HepG2 (cell line): ENCODE results near the gene DENND5A. TPM values are rescaled to one million over a fixed set of nuclear protein-coding genes. Genes with fewer than 3 reads are reported as not detected.

ENCODE experiments used
- ATAC-seq: fragments of 200-7000 bp; cut with Tn5 transposase; 3 replicates; pipeline ENCODE4 v1.9.1; 2020; ENCODE audit warnings: mild to moderate bottlenecking, moderate library complexity
- BruUV-seq: library from RNA; stranded (reverse); fragments of 400-500 nt; replicated peaks from 2 replicates; lab custom pipeline; 2021; lab: Mats Ljungman, UMichigan
- CTCF ChIA-PET: fragments of 300-600 bp; formaldehyde crosslinking; extraction: SDS; loops from one replicate; lab custom pipeline; 2021; ENCODE audit warnings: low total read pairs, inconsistent platforms, low intra/inter-chr PET ratio; lab: Yijun Ruan, JAX
- POLR2A ChIA-PET: fragments of 350-600 bp; sonication (Branson Sonifier 250); formaldehyde crosslinking; loops from one replicate; lab custom pipeline; 2020; ENCODE audit warnings: antibody characterized with exemption, inconsistent platforms; lab: Yijun Ruan, JAX
- DNase-seq: peaks from one replicate; pipeline ENCODE4 v3.0.0-alpha.2; 2015; ENCODE audit warnings: low spot score
- FAIRE-seq: peaks from 3 replicates; lab custom pipeline; 2011; peaks lifted over from hg19 to GRCh38; lab: Jason Lieb, UNC
- H2AFZ ChIP-seq: one replicate; pipeline ENCODE4 v1.6.1; 2011; ENCODE audit warnings: low read length, inconsistent platforms
- H3K27ac ChIP-seq: fragments of 300-600 bp; 3 replicates; pipeline ENCODE4 v1.8.0; 2011; ENCODE audit warnings: mixed run types, mild to moderate bottlenecking, mixed read lengths, low read length, inconsistent platforms; ENCODE audit not compliant: insufficient read depth; ENCODE audit errors: extremely low read length
- H3K27me3 ChIP-seq, 2 experiments: fragments of 200-600 bp in 1 of 2; 2 replicates in 1 of 2; 3 replicates in 1 of 2; pipeline versions ENCODE4 v1.6.0 to v1.8.0; 2011; ENCODE audit warnings: low read length in 2 of 2, mild to moderate bottlenecking in 2 of 2, moderate library complexity in 2 of 2, inconsistent platforms in 1 of 2; ENCODE audit not compliant: insufficient read depth in 2 of 2, control insufficient read depth in 1 of 2
- H3K36me3 ChIP-seq, 2 experiments: fragments of 200-600 bp in 1 of 2; replicated peaks in 1 of 2; 2 replicates in 1 of 2; 3 replicates in 1 of 2; pipeline versions ENCODE4 v1.5.1 to v1.8.0; 2011; ENCODE audit warnings: low read length in 2 of 2, inconsistent platforms in 1 of 2; ENCODE audit not compliant: insufficient read depth in 2 of 2, control insufficient read depth in 1 of 2
- H3K4me1 ChIP-seq: 2 replicates; pipeline ENCODE4 v1.5.1; 2012; ENCODE audit warnings: low read length, inconsistent platforms; ENCODE audit not compliant: insufficient read depth
- H3K4me2 ChIP-seq: 2 replicates; pipeline ENCODE4 v1.6.0; 2011; ENCODE audit warnings: low read depth, low read length, inconsistent platforms
- H3K4me3 ChIP-seq, 3 experiments: fragments of 200-600 bp in 1 of 3; sonication (generic), shearing (Covaris generic) in 1 of 3; replicated peaks in 1 of 3; 2 replicates each; pipeline ENCODE4 v1.5.1; 2011 to 2016; ENCODE audit warnings: low read length in 3 of 3, inconsistent platforms in 2 of 3, low read depth in 2 of 3, mild to moderate bottlenecking in 2 of 3, control low read depth in 1 of 3, mixed read lengths in 1 of 3; ENCODE audit not compliant: insufficient read depth in 1 of 3
- H3K79me2 ChIP-seq: one replicate; pipeline ENCODE4 v1.6.1; 2011; ENCODE audit warnings: low read length, inconsistent platforms; ENCODE audit not compliant: insufficient read depth
- H3K9ac ChIP-seq: 2 replicates; pipeline ENCODE4 v1.6.0; 2011; ENCODE audit warnings: mild to moderate bottlenecking, low read depth, low read length, inconsistent platforms; ENCODE audit not compliant: insufficient read depth
- H3K9me3 ChIP-seq: 2 replicates; pipeline ENCODE4 v1.5.1; 2012; ENCODE audit warnings: mild to moderate bottlenecking, low read length
- H4K20me1 ChIP-seq: 2 replicates; pipeline ENCODE4 v1.6.0; 2011; ENCODE audit warnings: inconsistent platforms, mild to moderate bottlenecking, low read length, moderate library complexity; ENCODE audit not compliant: insufficient read depth
- NONO ChIP-seq, 2 experiments: fragments of 450-650 bp in 1 of 2; sonication (generic) in 1 of 2; formaldehyde crosslinking in 1 of 2; IDR thresholded peaks in 1 of 2; conservative IDR thresholded peaks in 1 of 2; 2 replicates each; pipeline versions ENCODE4 v1.6.1 to v1.8.0; 2017 to 2022; ENCODE audit warnings: mild to moderate bottlenecking in 1 of 2, missing genetic modification reagents in 1 of 2, moderate library complexity in 1 of 2
- SNAPC4 ChIP-seq: sonication (generic); formaldehyde crosslinking; IDR thresholded peaks from 2 replicates; pipeline ENCODE4 v1.4.0; 2020; ENCODE audit warnings: mild to moderate bottlenecking, missing genetic modification reagents
- ZNF10 ChIP-seq: sonication (generic); formaldehyde crosslinking; IDR thresholded peaks from 2 replicates; pipeline ENCODE4 v1.4.0; 2020; ENCODE audit warnings: mild to moderate bottlenecking, low read depth, missing genetic modification reagents, borderline replicate concordance
- ZNF34 ChIP-seq: sonication (generic); formaldehyde crosslinking; IDR thresholded peaks from 2 replicates; pipeline ENCODE4 v1.4.0; 2020; ENCODE audit warnings: mild to moderate bottlenecking, missing genetic modification reagents, borderline replicate concordance
- ZNF782 ChIP-seq: sonication (generic); formaldehyde crosslinking; IDR thresholded peaks from 2 replicates; pipeline ENCODE4 v1.4.0; 2020; ENCODE audit warnings: missing genetic modification reagents, mild to moderate bottlenecking, borderline replicate concordance
- WGBS: methylation state at CpG from one replicate; pipeline ENCODE4 v1.1.6; 2017; ENCODE audit warnings: low lambda C conversion rate; 5-methylcytosine and 5-hydroxymethylcytosine counted together
- in situ Hi-C: cut with HindIII; loops from 2 replicates; pipeline ENCODE4 v1.10.0; 2017; ENCODE audit warnings: low pct_unique_long_range_greater_than_20kb; ENCODE audit not compliant: extremely low pct_ligation_motif_present
- intact Hi-C: fragments of 100-400 bp; cut with micrococcal nuclease; formaldehyde crosslinking; loops from one replicate; pipeline ENCODE4 v1.10.0; 2022; ENCODE audit not compliant: unreplicated experiment
- polyA plus RNA-seq, 8 experiments: library from polyadenylated mRNA; depleted of rRNA in 3 of 8; stranded (reverse) in 7 of 8; unstranded in 1 of 8; fragments of >200 nt; fragmentation: Illumina TruSeq in 4 of 8; extraction: Trizol in 4 of 8; gene quantifications; 2 replicates each; pipeline versions ENCODE4 v1.2.1 to v1.2.3, GENCODE V29; 2011 to 2016; ENCODE audit warnings: low read depth in 4 of 8, missing spikeins in 1 of 8, mixed read lengths in 1 of 8; ENCODE audit not compliant: insufficient read depth in 1 of 8
- total RNA-seq, 5 experiments: library from RNA; depleted of rRNA; stranded (reverse); fragments of >200 nt; fragmentation: Illumina TruSeq; extraction: Trizol; gene quantifications; 2 replicates each; pipeline ENCODE4 v1.2.3, GENCODE V29; 2016; ENCODE audit warnings: low read depth in 1 of 5
- TF ChIP-seq, protein P1 (sequence below): IDR thresholded peaks from 2 replicates; pipeline ENCODE4 v1.4.0; 2020; ENCODE audit warnings: mild to moderate bottlenecking, missing genetic modification reagents
- TF ChIP-seq, protein P2 (sequence below): sonication (generic); formaldehyde crosslinking; IDR thresholded peaks from 2 replicates; pipeline ENCODE4 v1.4.0; 2020; ENCODE audit warnings: low read depth, missing genetic modification reagents

Gene DENND5A
- total and polyA plus RNA-seq, 2 of the 13 experiments (the other 11 are each of a cell fraction or from before 2014, with no cell fraction given) = 63.3 to 145 TPM

DNA sequence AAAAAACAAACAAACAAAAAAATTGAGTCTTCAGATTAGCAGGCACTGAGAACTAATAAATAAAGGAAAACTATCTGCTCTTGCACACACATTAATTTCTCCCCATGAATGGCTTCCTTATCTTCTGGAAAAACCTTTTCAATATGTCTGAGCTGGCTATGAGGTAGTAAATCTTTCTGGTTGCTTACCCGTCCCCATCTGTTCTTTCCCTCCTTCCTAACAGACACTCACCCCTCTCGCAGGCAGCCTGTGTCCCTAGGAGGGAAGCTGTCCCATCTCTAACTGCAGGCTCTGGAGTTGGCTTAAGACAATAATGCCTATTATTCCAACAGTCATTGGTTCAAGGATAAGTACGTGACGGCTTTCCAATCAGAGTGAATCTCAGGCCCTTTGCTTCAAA, 165.5 kb downstream of the DENND5A start:
- Histone ChIP-seq H4K20me1 (no peaks in the 10 kb centered on the region), H3K4me2 (no peak overlapping the region), H3K4me1 (peaks cover 17% of the 10 kb centered on the region), H3K9ac (no peak overlapping the region), H3K79me2 (no peaks in the 10 kb centered on the region), H3K27me3 (peaks cover 0 to 11% of the 10 kb centered on the region in 2 experiments; a peak in 2 of 5 replicates), H3K4me3 (no peak overlapping the region), H3K27ac (no peak overlapping the region), H2AFZ (no peak overlapping the region), H3K9me3 (no peaks in the 10 kb centered on the region), H3K36me3 (no peaks in the 10 kb centered on the region)
- no peak for DNase-seq
- WGBS = 55% methylated on average over 4 of the region's 4 CpGs
- in situ Hi-C loops (no loop called here), intact Hi-C loops (loop anchor here (10.0 kb wide), 1 partner anchor 85 kb away; no protein-coding TSS in a partner anchor)
- CTCF ChIA-PET = no interaction called here
- POLR2A ChIA-PET = no interaction called here
- no TSS peak for BruUV-seq
- no peak for FAIRE-seq
- no peak for ATAC-seq
- TF ChIP-seq, protein P1, sequence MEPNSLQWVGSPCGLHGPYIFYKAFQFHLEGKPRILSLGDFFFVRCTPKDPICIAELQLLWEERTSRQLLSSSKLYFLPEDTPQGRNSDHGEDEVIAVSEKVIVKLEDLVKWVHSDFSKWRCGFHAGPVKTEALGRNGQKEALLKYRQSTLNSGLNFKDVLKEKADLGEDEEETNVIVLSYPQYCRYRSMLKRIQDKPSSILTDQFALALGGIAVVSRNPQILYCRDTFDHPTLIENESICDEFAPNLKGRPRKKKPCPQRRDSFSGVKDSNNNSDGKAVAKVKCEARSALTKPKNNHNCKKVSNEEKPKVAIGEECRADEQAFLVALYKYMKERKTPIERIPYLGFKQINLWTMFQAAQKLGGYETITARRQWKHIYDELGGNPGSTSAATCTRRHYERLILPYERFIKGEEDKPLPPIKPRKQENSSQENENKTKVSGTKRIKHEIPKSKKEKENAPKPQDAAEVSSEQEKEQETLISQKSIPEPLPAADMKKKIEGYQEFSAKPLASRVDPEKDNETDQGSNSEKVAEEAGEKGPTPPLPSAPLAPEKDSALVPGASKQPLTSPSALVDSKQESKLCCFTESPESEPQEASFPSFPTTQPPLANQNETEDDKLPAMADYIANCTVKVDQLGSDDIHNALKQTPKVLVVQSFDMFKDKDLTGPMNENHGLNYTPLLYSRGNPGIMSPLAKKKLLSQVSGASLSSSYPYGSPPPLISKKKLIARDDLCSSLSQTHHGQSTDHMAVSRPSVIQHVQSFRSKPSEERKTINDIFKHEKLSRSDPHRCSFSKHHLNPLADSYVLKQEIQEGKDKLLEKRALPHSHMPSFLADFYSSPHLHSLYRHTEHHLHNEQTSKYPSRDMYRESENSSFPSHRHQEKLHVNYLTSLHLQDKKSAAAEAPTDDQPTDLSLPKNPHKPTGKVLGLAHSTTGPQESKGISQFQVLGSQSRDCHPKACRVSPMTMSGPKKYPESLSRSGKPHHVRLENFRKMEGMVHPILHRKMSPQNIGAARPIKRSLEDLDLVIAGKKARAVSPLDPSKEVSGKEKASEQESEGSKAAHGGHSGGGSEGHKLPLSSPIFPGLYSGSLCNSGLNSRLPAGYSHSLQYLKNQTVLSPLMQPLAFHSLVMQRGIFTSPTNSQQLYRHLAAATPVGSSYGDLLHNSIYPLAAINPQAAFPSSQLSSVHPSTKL (CRISPR knock-in tag) = no peak
- no peak for TF ChIP-seq SNAPC4 (CRISPR knock-in tag)
- TF ChIP-seq, protein P2, sequence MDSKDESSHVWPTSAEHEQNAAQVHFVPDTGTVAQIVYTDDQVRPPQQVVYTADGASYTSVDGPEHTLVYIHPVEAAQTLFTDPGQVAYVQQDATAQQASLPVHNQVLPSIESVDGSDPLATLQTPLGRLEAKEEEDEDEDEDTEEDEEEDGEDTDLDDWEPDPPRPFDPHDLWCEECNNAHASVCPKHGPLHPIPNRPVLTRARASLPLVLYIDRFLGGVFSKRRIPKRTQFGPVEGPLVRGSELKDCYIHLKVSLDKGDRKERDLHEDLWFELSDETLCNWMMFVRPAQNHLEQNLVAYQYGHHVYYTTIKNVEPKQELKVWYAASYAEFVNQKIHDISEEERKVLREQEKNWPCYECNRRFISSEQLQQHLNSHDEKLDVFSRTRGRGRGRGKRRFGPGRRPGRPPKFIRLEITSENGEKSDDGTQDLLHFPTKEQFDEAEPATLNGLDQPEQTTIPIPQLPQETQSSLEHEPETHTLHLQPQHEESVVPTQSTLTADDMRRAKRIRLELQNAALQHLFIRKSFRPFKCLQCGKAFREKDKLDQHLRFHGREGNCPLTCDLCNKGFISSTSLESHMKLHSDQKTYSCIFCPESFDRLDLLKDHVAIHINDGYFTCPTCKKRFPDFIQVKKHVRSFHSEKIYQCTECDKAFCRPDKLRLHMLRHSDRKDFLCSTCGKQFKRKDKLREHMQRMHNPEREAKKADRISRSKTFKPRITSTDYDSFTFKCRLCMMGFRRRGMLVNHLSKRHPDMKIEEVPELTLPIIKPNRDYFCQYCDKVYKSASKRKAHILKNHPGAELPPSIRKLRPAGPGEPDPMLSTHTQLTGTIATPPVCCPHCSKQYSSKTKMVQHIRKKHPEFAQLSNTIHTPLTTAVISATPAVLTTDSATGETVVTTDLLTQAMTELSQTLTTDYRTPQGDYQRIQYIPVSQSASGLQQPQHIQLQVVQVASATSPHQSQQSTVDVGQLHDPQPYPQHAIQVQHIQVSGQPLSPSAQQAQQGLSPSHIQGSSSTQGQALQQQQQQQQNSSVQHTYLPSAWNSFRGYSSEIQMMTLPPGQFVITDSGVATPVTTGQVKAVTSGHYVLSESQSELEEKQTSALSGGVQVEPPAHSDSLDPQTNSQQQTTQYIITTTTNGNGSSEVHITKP = no peak
- TF ChIP-seq NONO (IDR thresholded peaks at IDR 0.05) = no peak
- no peak for TF ChIP-seq NONO (CRISPR knock-in tag; conservative IDR thresholded peaks at IDR 0.05)
- no peak for TF ChIP-seq ZNF10 (CRISPR knock-in tag)
- TF ChIP-seq ZNF782 (CRISPR knock-in tag) = no peak
- no peak for TF ChIP-seq ZNF34 (CRISPR knock-in tag)
